A549 treated with ZK216348 at 1 μM for 4 hours (cell line): Measurements from ENCODE around the gene NAALADL2. TPM values are rescaled to one million over a fixed set of nuclear protein-coding genes. Genes with fewer than 3 reads are reported as not detected.

Source experiments
- total RNA-seq: library from RNA; stranded (reverse); fragments of 200-300 nt; extraction: Qiagen RNA extraction; gene quantifications from 5 replicates; pipeline ENCODE4 v1.2.3, GENCODE V29; 2022; ENCODE audit warnings: low read depth

Gene NAALADL2
- 0.24 TPM in 1 of 5 replicates, not detected in the others for total RNA-seq

GRCh38 chr3:174859114-174859735, at the start of gene NAALADL2:
Gene NAALADL2, plus strand, starts transcription at chr3:174859334.

